ENCODE data around the gene HOXB3.
A peak's percentile ranks its signal among the peaks of the same experiment; 100 is the strongest.

Gene HOXB3

GRCh38 chr17:48589831-48590606 is at the start of gene HOXB3:
Gene HOXB3 (minus strand): TSS chr17:48590241. CDS start chr17:48552474, 37,767 bp downstream.
- TF ChIP-seq CTCF (IDR thresholded peaks at IDR 0.05; ENCODE audit: extremely low read depth, missing control alignments), result no peak
- DNase-seq (ENCODE audit: low spot score), result no peak

DNA sequence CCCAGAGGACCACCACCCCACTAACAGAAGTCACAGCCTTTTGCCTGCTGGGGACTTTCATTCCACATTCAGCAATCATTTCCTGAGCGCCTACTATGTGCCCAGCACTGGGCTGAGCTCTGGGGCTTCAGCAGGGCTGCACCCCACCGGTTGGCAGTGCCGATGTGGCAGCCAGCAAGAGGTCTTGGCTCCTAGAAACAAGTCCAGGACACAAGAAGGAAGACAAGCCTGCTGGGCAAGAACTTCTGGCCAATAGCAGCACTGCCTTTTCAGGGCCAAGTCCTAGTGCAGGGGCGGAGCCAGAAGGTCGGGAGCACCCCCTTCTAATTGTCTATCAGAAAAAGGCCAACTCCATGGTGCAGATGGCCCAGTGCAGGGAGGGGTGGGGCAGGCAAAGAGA is 49.1 kb upstream of the HOXB3 start:
- no peak for TF ChIP-seq CTCF (IDR thresholded peaks at IDR 0.05; ENCODE audit: extremely low read depth, missing control alignments)
- DNase-seq (ENCODE audit: low spot score), result no peak

- DNase-seq (ENCODE audit: low spot score), result no peak
These were observed 47.6 kb upstream of the HOXB3 start for GRCh38 chr17:48637323-48638260.

DNA sequence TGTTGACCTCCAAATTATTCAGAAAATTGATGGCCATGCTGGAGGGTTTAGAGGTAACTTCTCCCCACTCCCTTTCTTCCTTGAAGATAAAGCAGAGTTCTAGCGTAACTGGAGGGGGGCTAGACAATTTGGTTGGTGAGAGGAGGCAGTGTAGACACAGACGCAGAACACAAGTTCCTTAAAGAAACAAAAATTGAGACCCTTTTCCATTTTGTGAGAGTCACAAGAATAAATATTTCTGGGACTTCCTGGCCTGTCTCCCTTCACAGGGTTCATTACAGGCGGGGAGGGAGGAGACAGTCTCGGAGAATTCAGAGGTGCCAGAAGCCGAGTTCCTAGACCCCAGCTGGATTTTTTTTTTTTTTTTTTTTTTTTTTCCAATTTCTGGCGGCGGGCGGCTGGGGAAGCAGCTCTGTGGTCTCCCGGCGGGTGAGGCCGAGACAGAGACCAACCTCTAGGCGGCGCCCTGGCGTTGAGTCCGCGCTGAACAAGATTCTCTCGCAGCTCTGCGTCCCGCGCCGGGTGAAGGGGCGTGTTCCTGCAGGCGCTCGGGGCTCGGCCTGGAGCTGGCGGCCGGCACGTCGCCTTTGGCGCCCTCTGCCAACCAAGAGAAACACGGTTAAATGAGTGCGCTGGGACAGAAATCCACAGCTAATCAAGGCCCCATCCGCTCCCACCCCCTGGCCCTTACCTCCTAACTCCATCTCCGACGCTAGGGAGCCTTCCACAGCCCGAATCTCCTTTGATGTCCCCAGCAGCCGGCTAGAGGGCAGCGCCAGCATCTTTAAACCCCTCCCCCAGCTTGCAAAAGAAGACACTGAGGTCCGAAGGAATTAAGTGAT is 46.4 kb upstream of the HOXB3 start:
- peak; percentile 80 for TF ChIP-seq CTCF (IDR thresholded peaks at IDR 0.05; ENCODE audit: extremely low read depth, missing control alignments)
- peak; percentile 87 for DNase-seq (ENCODE audit: low spot score)

More at GRCh38 chr17:48637323-48638260, 47.6 kb upstream of the HOXB3 start:
- no peak for TF ChIP-seq CTCF (IDR thresholded peaks at IDR 0.05; ENCODE audit: extremely low read depth, missing control alignments)

- no peak for TF ChIP-seq CTCF (IDR thresholded peaks at IDR 0.05; ENCODE audit: extremely low read depth, missing control alignments)
- DNase-seq (ENCODE audit: low spot score), result no peak
These were observed 44.6 kb upstream of the HOXB3 start for GRCh38 chr17:48634493-48635208.

- TF ChIP-seq CTCF (IDR thresholded peaks at IDR 0.05; ENCODE audit: extremely low read depth, missing control alignments), result no peak
- DNase-seq (ENCODE audit: low spot score), result no peak
These were observed 43.2 kb upstream of the HOXB3 start for GRCh38 chr17:48633266-48633677.
